Astrocyte of the cerebellum (primary cell): Measurements from ENCODE around the gene SLC25A40.

Experiments
- DNase-seq: peaks from one replicate; pipeline ENCODE4 v3.0.0-alpha.2; 2011; ENCODE audit warnings: low read depth
- H3K4me3 ChIP-seq: 2 replicates; pipeline ENCODE4 v1.5.1; 2011; ENCODE audit warnings: mild to moderate bottlenecking, low read depth, low read length, moderate library complexity
- in situ Hi-C: cut with HindIII; loops from 2 replicates; pipeline ENCODE4 v1.10.0; 2017; ENCODE audit warnings: low sequenced_read_pairs
- TF ChIP-seq, protein P1 (sequence below): IDR thresholded peaks from 2 replicates; pipeline ENCODE4 v1.5.1; 2012; ENCODE audit warnings: low read length, low read depth, moderate library complexity, mild to moderate bottlenecking; ENCODE audit errors: missing control alignments

Gene SLC25A40

DNA sequence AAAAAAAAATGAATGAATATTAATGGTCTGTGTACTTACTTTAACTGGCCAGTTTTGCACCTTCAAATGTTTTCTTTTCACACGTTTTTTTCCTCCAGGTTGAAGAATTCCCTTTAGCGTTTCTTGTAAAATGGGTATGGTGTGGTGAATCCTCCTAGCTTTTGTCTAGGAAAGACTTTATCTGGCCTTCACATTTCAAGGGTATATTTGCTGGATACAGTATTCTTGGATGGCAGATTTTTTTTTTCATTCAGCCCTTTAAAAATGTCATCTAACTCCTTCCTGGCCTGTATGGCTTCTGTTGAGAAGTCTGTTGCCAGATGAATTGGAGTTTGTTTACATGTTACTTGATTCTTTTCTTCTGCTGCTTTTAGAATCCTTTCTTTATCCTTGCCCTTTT, 10.1 kb downstream of the SLC25A40 start:
- TF ChIP-seq, protein P1, sequence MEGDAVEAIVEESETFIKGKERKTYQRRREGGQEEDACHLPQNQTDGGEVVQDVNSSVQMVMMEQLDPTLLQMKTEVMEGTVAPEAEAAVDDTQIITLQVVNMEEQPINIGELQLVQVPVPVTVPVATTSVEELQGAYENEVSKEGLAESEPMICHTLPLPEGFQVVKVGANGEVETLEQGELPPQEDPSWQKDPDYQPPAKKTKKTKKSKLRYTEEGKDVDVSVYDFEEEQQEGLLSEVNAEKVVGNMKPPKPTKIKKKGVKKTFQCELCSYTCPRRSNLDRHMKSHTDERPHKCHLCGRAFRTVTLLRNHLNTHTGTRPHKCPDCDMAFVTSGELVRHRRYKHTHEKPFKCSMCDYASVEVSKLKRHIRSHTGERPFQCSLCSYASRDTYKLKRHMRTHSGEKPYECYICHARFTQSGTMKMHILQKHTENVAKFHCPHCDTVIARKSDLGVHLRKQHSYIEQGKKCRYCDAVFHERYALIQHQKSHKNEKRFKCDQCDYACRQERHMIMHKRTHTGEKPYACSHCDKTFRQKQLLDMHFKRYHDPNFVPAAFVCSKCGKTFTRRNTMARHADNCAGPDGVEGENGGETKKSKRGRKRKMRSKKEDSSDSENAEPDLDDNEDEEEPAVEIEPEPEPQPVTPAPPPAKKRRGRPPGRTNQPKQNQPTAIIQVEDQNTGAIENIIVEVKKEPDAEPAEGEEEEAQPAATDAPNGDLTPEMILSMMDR, result no peak
- DNase-seq, result no peak
- in situ Hi-C loops, result no loop called here
- H3K4me3 ChIP-seq, result no peak overlapping the region

DNA sequence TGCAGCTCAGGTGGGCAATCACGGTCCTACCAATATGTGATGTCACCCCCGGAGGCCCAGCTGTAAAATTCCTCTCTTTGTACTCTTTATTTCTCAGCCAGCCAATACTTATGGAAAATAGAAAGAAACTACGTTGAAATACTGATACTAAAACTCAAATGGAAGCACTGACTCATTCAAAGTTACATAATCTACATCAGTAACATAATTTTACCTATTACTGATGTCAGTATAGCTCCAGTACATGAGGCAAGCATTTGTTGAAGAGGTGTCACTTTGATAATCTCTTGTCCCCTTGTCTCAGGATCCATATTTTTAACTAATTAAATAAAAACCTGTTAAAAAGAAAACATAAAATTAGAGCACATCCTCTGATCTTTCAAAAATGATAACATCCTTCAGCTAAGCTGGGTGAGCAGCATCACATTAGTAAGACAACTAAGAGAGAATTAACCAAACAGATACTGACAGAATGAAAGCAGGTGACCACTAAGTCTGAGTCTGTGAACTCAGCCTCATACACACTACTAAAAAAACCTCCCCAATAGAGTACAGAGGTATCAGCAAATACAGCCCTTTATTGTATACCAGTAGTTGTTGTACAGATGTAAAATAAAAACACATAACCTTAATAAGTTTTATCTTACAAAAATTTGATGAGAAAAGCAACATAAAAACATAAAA, 17.6 kb downstream of the SLC25A40 start:
- TF ChIP-seq, protein P1, result no peak
- DNase-seq, result no peak
- in situ Hi-C loops, result no loop called here
- no peak overlapping the region for H3K4me3 ChIP-seq

DNA sequence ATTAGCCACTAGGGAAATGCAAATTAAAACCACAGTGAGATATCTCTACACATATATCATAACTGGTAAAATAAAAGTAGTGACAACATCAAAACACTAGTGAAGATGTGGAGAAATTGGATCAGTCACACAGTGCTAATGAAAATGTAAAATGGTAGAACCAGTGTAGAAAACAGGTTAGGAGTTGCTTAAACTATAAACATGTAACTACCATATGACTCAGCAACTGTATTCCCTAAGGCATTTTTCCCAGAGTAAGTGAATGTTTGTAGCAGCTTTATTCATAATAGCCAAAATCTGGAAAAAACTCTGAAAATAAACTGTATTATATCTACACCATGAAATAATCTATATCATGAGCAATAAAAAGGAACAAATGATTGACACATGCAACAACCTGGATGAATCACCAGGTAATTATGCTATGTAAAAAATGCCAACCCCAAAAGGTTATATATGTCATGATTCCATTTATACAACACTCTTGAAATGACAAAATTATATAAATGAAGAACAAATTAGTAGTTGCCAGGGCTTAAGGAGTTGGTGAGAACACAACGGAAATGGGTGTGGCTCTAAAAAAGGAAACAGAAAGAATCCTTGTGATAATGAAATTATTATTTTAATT, 22.8 kb downstream of the SLC25A40 start:
- in situ Hi-C loops, result no loop called here
- DNase-seq, result no peak
- H3K4me3 ChIP-seq, result no peak overlapping the region
- TF ChIP-seq, protein P1, result no peak

DNA sequence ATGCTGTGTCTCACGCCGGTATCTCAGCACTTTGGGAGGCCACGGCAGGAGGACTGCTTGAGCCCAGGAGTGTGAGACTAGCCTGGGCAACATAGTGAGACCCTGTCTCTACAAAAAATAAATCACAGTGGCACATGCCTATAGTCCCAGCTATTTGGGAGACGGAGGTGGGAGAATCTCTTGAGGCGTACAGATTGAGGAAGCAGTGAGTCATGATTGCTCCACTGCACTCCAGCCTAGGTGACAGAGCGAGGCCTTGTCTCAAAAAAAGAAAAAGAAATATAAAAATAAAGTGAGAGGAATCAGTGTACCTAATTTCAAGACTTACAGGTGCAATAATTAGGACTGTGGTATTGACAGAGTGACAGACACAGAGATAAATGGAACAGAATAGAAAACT, 23.9 kb downstream of the SLC25A40 start:
- DNase-seq, result no peak
- TF ChIP-seq, protein P1, result no peak
- in situ Hi-C loops, result no loop called here
- no peak overlapping the region for H3K4me3 ChIP-seq

DNA sequence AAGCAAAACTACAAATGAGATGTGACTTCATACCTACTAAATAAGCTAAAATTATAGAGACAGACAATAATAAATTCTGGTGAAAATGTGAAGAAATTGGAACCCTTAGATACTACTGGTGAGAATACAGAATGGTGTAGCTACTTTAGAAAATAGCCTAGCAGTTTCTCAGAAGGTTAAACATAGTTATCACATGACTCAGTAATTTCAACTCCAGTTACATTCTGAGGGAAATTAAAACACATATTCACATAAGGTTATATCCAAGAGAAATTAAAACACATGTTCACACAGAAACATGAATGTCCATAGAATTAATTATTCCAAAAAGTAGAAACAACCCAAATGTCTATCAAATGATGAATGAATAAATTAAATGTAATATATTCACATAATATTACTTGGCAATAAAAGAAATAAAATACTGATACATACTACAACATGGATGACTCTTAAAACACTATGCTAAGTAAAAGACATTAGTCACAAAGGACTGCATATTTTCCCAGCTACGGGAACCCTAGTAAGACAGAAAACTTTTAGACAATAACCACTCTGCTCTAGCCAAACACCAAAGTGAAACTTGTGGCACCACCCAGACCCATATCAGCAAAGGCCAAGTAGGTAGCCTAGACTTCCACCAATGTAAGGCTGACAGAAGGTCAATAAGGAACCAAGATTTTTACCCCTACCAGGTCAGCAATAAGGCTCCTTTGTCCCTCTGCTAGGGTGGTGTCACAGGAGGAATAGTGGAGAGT, 25.1 kb downstream of the SLC25A40 start:
- DNase-seq, result no peak
- in situ Hi-C loops, result no loop called here
- no peak overlapping the region for H3K4me3 ChIP-seq
- TF ChIP-seq, protein P1, result no peak

DNA sequence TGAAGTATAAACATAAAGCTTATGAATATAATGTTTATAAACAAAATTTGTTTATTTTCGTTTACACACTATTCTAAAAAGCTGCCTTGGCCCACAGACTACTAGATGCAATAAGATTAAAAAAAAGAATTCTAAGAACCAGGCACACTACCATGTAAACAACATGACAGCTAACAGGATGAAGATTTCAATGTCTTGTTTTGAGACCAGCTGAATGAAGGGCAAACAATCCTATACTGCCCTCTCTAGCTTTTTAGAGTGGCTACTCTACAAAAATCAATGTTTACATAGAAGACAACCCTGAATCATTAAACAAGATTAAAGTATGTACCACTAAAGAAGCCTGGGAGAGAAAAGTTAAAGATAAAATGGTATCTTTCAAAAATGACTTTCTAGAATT, 38.6 kb downstream of the SLC25A40 start:
- DNase-seq, result no peak
- TF ChIP-seq, protein P1, result no peak
- in situ Hi-C loops, result no loop called here

More for the DNA sequence above, 38.6 kb downstream of the SLC25A40 start:
- H3K4me3 ChIP-seq, result no peak overlapping the region
